CD4-positive, alpha-beta memory T cell (primary cell): ENCODE data around the gene ARL5A. TPM values are rescaled to one million over a fixed set of nuclear protein-coding genes. Genes with fewer than 3 reads are reported as not detected.

ENCODE experiments used
- CTCF ChIA-PET: fragments of 350-600 bp; sonication (Branson Sonifier 250); formaldehyde crosslinking; loops from one replicate; lab custom pipeline; 2021; ENCODE audit warnings: inconsistent platforms; ENCODE audit not compliant: partially characterized antibody; lab: Charles Lee
- POLR2A ChIA-PET: fragments of 350-600 bp; sonication (Branson Sonifier 250); formaldehyde crosslinking; loops from one replicate; lab custom pipeline; 2021; ENCODE audit not compliant: partially characterized antibody; lab: Charles Lee
- DNase-seq, 5 donors: peaks; one replicate each; pipeline versions ENCODE4 v3.0.0 to v3.0.0-alpha.2; 2020 to 2022; ENCODE audit warnings: mixed read lengths in 1 of 5
- H3K27ac ChIP-seq: one replicate; pipeline ENCODE4 v1.7.0; 2013; ENCODE audit warnings: low read depth, low read length
- H3K27me3 ChIP-seq: 2 replicates; pipeline ENCODE4 v1.7.0; 2013; ENCODE audit warnings: mild to moderate bottlenecking, low read length, moderate library complexity; ENCODE audit not compliant: insufficient read depth
- H3K36me3 ChIP-seq: 2 replicates; pipeline ENCODE4 v1.7.0; 2013; ENCODE audit warnings: mild to moderate bottlenecking, low read length, moderate library complexity; ENCODE audit not compliant: insufficient read depth
- H3K4me1 ChIP-seq: 2 replicates; pipeline ENCODE4 v1.7.0; 2013; ENCODE audit warnings: mild to moderate bottlenecking, low read length, moderate library complexity; ENCODE audit not compliant: insufficient read depth
- H3K4me3 ChIP-seq, 2 donors: one replicate each; pipeline ENCODE4 v1.7.0; 2013; ENCODE audit warnings: low read length in 2 of 2, mild to moderate bottlenecking in 1 of 2
- H3K9me3 ChIP-seq, 2 donors: one replicate each; pipeline ENCODE4 v1.7.0; 2013; ENCODE audit warnings: low read length in 2 of 2, control low read depth in 1 of 2; ENCODE audit not compliant: control insufficient read depth in 1 of 2
- H3K27ac Mint-ChIP-seq, 7 donors: one replicate each; pipeline ENCODE4 v1.8.0; 2020 to 2021; ENCODE audit warnings: mixed read lengths in 7 of 7, mild to moderate bottlenecking in 6 of 7, inconsistent platforms in 3 of 7, moderate library complexity in 3 of 7
- H3K27me3 Mint-ChIP-seq, 2 donors: one replicate each; pipeline ENCODE4 v1.8.0; 2020 to 2021; ENCODE audit warnings: mixed read lengths in 2 of 2
- H3K36me3 Mint-ChIP-seq, 2 donors: one replicate each; pipeline ENCODE4 v1.8.0; 2020 to 2021; ENCODE audit warnings: mixed read lengths in 2 of 2, inconsistent platforms in 1 of 2, mild to moderate bottlenecking in 1 of 2
- H3K4me1 Mint-ChIP-seq, 4 donors: one replicate each; pipeline ENCODE4 v1.8.0; 2020 to 2021; ENCODE audit warnings: mixed read lengths in 4 of 4, mild to moderate bottlenecking in 1 of 4
- H3K4me3 Mint-ChIP-seq, 8 donors: one replicate each; pipeline ENCODE4 v1.8.0; 2020 to 2021; ENCODE audit warnings: mixed read lengths in 8 of 8, mild to moderate bottlenecking in 7 of 8, moderate library complexity in 6 of 8, inconsistent platforms in 3 of 8
- H3K9me3 Mint-ChIP-seq, 8 donors: one replicate each; pipeline ENCODE4 v1.8.0; 2020 to 2021; ENCODE audit warnings: mixed read lengths in 8 of 8, mild to moderate bottlenecking in 5 of 8, inconsistent platforms in 3 of 8, moderate library complexity in 1 of 8
- intact Hi-C: fragments of 100-400 bp; cut with micrococcal nuclease; formaldehyde crosslinking; loops from one replicate; pipeline ENCODE4 v1.15.1; 2023
- polyA plus RNA-seq, 2 donors: library from polyadenylated mRNA; unstranded; fragments of 300-500 nt; fragmentation: Illumina TruSeq; gene quantifications; one replicate each; pipeline ENCODE4 v1.2.3, GENCODE V29; 2021
- total RNA-seq, 2 experiments: library from RNA; stranded (reverse); gene quantifications; one replicate each; pipeline ENCODE4 v1.2.3, GENCODE V29; 2021

The ARL5A gene
- total and polyA plus RNA-seq, 4 experiments from 2014 or later = 40.9 to 64.0 (median 51.3) TPM

GRCh38 chr2:151777487-151777886 is 50.7 kb downstream of the ARL5A start:
- Histone ChIP-seq H3K27ac (no peak overlapping the region), H3K27me3 (no peaks in the 10 kb centered on the region), H3K9me3 (no peaks in the 10 kb centered on the region), H3K4me1 (no peaks in the 10 kb centered on the region), H3K36me3 (no peaks in the 10 kb centered on the region), H3K4me3 (no peak overlapping the region)
- CTCF ChIA-PET = no interaction called here
- H3K4me1 Mint-ChIP-seq = peaks cover 0 to 1% (median under 1%) of the 10 kb centered on the region in 4 donors
- DNase-seq = no peak
- H3K9me3 Mint-ChIP-seq = peaks cover 0 to 9% (median 5%) of the 10 kb centered on the region in 8 donors
- no peaks in the 10 kb centered on the region for H3K27me3 Mint-ChIP-seq
- intact Hi-C loops = no loop called here
- no peak overlapping the region for H3K4me3 Mint-ChIP-seq
- POLR2A ChIA-PET = no interaction called here
- H3K36me3 Mint-ChIP-seq = peaks cover 53 to 66% of the 10 kb centered on the region in 2 donors
- peak overlapping the region in 1 of 7 donors; percentile 60 for H3K27ac Mint-ChIP-seq

GRCh38 chr2:151776367-151776766 is 51.9 kb downstream of the ARL5A start:
- intact Hi-C loops = no loop called here
- Mint-ChIP-seq H3K27me3 (no peaks in the 10 kb centered on the region), H3K4me1 (peaks cover 0 to 1% (median under 1%) of the 10 kb centered on the region in 4 donors), H3K27ac (no peak overlapping the region), H3K36me3 (peaks cover 48 to 71% of the 10 kb centered on the region in 2 donors), H3K4me3 (no peak overlapping the region), H3K9me3 (peaks cover 0 to 9% (median 5%) of the 10 kb centered on the region in 8 donors)
- H3K9me3 ChIP-seq = no peaks in the 10 kb centered on the region
- no peaks in the 10 kb centered on the region for H3K27me3 ChIP-seq
- no peak for DNase-seq
- H3K27ac ChIP-seq = no peak overlapping the region
- ChIA-PET POLR2A (no interaction called here), CTCF (no interaction called here)
- H3K36me3 ChIP-seq = no peaks in the 10 kb centered on the region
- no peaks in the 10 kb centered on the region for H3K4me1 ChIP-seq
- H3K4me3 ChIP-seq = no peak overlapping the region

GRCh38 chr2:151775057-151775740 is 53.0 kb downstream of the ARL5A start:
- Mint-ChIP-seq H3K27ac (peak overlapping the region in 2 of 7 donors; percentile 20 to 77), H3K4me1 (peaks cover 0 to 1% (median 0%) of the 10 kb centered on the region in 4 donors), H3K4me3 (no peak overlapping the region), H3K36me3 (peaks cover 41 to 73% of the 10 kb centered on the region in 2 donors), H3K27me3 (no peaks in the 10 kb centered on the region), H3K9me3 (peaks cover 0 to 9% (median 5%) of the 10 kb centered on the region in 8 donors)
- H3K9me3 ChIP-seq = no peaks in the 10 kb centered on the region
- intact Hi-C loops = no loop called here
- H3K4me1 ChIP-seq = no peaks in the 10 kb centered on the region
- no peaks in the 10 kb centered on the region for H3K27me3 ChIP-seq
- H3K4me3 ChIP-seq = no peak overlapping the region
- no peak overlapping the region for H3K27ac ChIP-seq
- CTCF ChIA-PET = no interaction called here
- POLR2A ChIA-PET = no interaction called here
- no peaks in the 10 kb centered on the region for H3K36me3 ChIP-seq
- DNase-seq = no peak

GRCh38 chr2:151774506-151774905 is 53.7 kb downstream of the ARL5A start:
- Histone ChIP-seq H3K36me3 (no peaks in the 10 kb centered on the region), H3K4me3 (no peak overlapping the region), H3K4me1 (no peaks in the 10 kb centered on the region), H3K9me3 (no peaks in the 10 kb centered on the region), H3K27me3 (no peaks in the 10 kb centered on the region), H3K27ac (no peak overlapping the region)
- Mint-ChIP-seq H3K9me3 (peaks cover 0 to 12% (median 5%) of the 10 kb centered on the region in 8 donors), H3K27ac (peak overlapping the region in 2 of 7 donors; percentile 9 to 13), H3K4me3 (no peak overlapping the region), H3K4me1 (peaks cover 0 to 1% (median 0%) of the 10 kb centered on the region in 4 donors), H3K27me3 (no peaks in the 10 kb centered on the region), H3K36me3 (peaks cover 34 to 73% of the 10 kb centered on the region in 2 donors)
- DNase-seq = no peak
- POLR2A ChIA-PET = no interaction called here
- intact Hi-C loops = no loop called here
- CTCF ChIA-PET = no interaction called here

GRCh38 chr2:151771599-151772358 is 56.4 kb downstream of the ARL5A start:
- no peak overlapping the region for H3K27ac ChIP-seq
- peaks cover 0 to 7% (median under 1%) of the 10 kb centered on the region in 8 donors for H3K9me3 Mint-ChIP-seq
- peak overlapping the region in 1 of 7 donors; percentile 20 for H3K27ac Mint-ChIP-seq
- peaks cover 14 to 54% of the 10 kb centered on the region in 2 donors for H3K36me3 Mint-ChIP-seq
- ChIA-PET POLR2A (no interaction called here), CTCF (no interaction called here)
- intact Hi-C loops = no loop called here
- peaks cover 0 to under 1% (median 0%) of the 10 kb centered on the region in 4 donors for H3K4me1 Mint-ChIP-seq
- H3K27me3 Mint-ChIP-seq = no peaks in the 10 kb centered on the region
- no peak for DNase-seq
- no peaks in the 10 kb centered on the region for H3K27me3 ChIP-seq
- no peaks in the 10 kb centered on the region for H3K4me1 ChIP-seq
- H3K36me3 ChIP-seq = no peaks in the 10 kb centered on the region
- H3K9me3 ChIP-seq = no peaks in the 10 kb centered on the region
- no peak overlapping the region for H3K4me3 Mint-ChIP-seq
- no peak overlapping the region for H3K4me3 ChIP-seq

- H3K4me3 Mint-ChIP-seq = no peak overlapping the region
- no peaks in the 10 kb centered on the region for H3K36me3 ChIP-seq
- H3K27me3 ChIP-seq = no peaks in the 10 kb centered on the region
- intact Hi-C loops = no loop called here
- peaks cover 0 to 3% (median under 1%) of the 10 kb centered on the region in 4 donors for H3K4me1 Mint-ChIP-seq
- no peak overlapping the region for H3K27ac ChIP-seq
- no peaks in the 10 kb centered on the region for H3K4me1 ChIP-seq
- H3K27ac Mint-ChIP-seq = no peak overlapping the region
- no peak for DNase-seq
- H3K9me3 ChIP-seq = no peaks in the 10 kb centered on the region
- ChIA-PET CTCF (no interaction called here), POLR2A (no interaction called here)
- peaks cover 0 to 7% (median under 1%) of the 10 kb centered on the region in 8 donors for H3K9me3 Mint-ChIP-seq
- H3K4me3 ChIP-seq = no peak overlapping the region
- H3K27me3 Mint-ChIP-seq = no peaks in the 10 kb centered on the region
- H3K36me3 Mint-ChIP-seq = peaks cover 7 to 50% of the 10 kb centered on the region in 2 donors
These were observed 57.2 kb downstream of the ARL5A start for GRCh38 chr2:151770995-151771394.

- intact Hi-C loops = no loop called here
- ChIA-PET POLR2A (no interaction called here), CTCF (interaction anchor here (1.0 kb wide), 1 partner anchor 10 kb away, joined by 3 read pairs; no protein-coding TSS in a partner anchor)
- Histone ChIP-seq H3K27me3 (no peaks in the 10 kb centered on the region), H3K9me3 (no peaks in the 10 kb centered on the region), H3K4me3 (no peak overlapping the region), H3K4me1 (peaks cover 5% of the 10 kb centered on the region), H3K36me3 (no peaks in the 10 kb centered on the region), H3K27ac (no peak overlapping the region)
- no peak for DNase-seq
- H3K36me3 Mint-ChIP-seq = peaks cover 2 to 44% of the 10 kb centered on the region in 2 donors
- peaks cover 0 to 5% (median 1%) of the 10 kb centered on the region in 4 donors for H3K4me1 Mint-ChIP-seq
- peaks cover 0 to 7% (median under 1%) of the 10 kb centered on the region in 8 donors for H3K9me3 Mint-ChIP-seq
- no peak overlapping the region for H3K27ac Mint-ChIP-seq
- no peaks in the 10 kb centered on the region for H3K27me3 Mint-ChIP-seq
- H3K4me3 Mint-ChIP-seq = no peak overlapping the region
These were observed 58.6 kb downstream of the ARL5A start for GRCh38 chr2:151769606-151770005.
